Keratinocyte (primary cell): Measurements from ENCODE around the gene ADGRV1. TPM values are rescaled to one million over a fixed set of nuclear protein-coding genes. Genes with fewer than 3 reads are reported as not detected.

Experiments
- DNase-seq: peaks from one replicate; pipeline ENCODE4 v3.0.0-alpha.2; 2011; ENCODE audit warnings: low read depth, missing footprints, low spot score
- FAIRE-seq: peaks from 2 replicates; lab custom pipeline; 2011; peaks lifted over from hg19 to GRCh38; lab: Jason Lieb, UNC
- H2AFZ ChIP-seq: 2 replicates; pipeline ENCODE4 v1.6.0; 2012; ENCODE audit warnings: low read length, control low read depth, inconsistent platforms; ENCODE audit not compliant: control insufficient read depth
- H3K27ac ChIP-seq: 2 replicates; pipeline ENCODE4 v1.5.1; 2011; ENCODE audit warnings: low read length; ENCODE audit not compliant: control insufficient read depth, insufficient read depth
- H3K27me3 ChIP-seq: 3 replicates; pipeline ENCODE4 v1.6.0; 2011; ENCODE audit warnings: low read length; ENCODE audit not compliant: control insufficient read depth, insufficient read depth; ENCODE audit errors: extremely low read depth
- H3K36me3 ChIP-seq, 2 experiments: 2 replicates in 1 of 2; 3 replicates in 1 of 2; pipeline ENCODE4 v1.5.1; 2011; ENCODE audit warnings: low read length in 2 of 2, mild to moderate bottlenecking in 1 of 2; ENCODE audit not compliant: control insufficient read depth in 2 of 2, insufficient read depth in 2 of 2; ENCODE audit errors: extremely low read depth in 1 of 2
- H3K4me1 ChIP-seq: 3 replicates; pipeline ENCODE4 v1.5.1; 2011; ENCODE audit warnings: low read length; ENCODE audit not compliant: control insufficient read depth, insufficient read depth; ENCODE audit errors: extremely low read depth
- H3K4me2 ChIP-seq: 3 replicates; pipeline ENCODE4 v1.6.0; 2011; ENCODE audit warnings: low read depth, low read length; ENCODE audit not compliant: control insufficient read depth, insufficient read depth; ENCODE audit errors: extremely low read depth
- H3K4me3 ChIP-seq, 3 experiments: fragments of 200-600 bp in 1 of 3; sonication (generic) in 1 of 3; 2 replicates in 2 of 3; 3 replicates in 1 of 3; pipeline ENCODE4 v1.5.1; 2011 to 2016; ENCODE audit warnings: low read length in 3 of 3, mild to moderate bottlenecking in 3 of 3, control low read depth in 2 of 3, inconsistent platforms in 1 of 3, low read depth in 1 of 3, mixed read lengths in 1 of 3, mixed run types in 1 of 3, moderate library complexity in 1 of 3; ENCODE audit not compliant: control insufficient read depth in 2 of 3, insufficient read depth in 2 of 3; ENCODE audit errors: extremely low read depth in 1 of 3
- H3K79me2 ChIP-seq: 2 replicates; pipeline ENCODE4 v1.6.0; 2012; ENCODE audit warnings: low read length; ENCODE audit not compliant: control insufficient read depth, insufficient read depth
- H3K9ac ChIP-seq: 3 replicates; pipeline ENCODE4 v1.6.0; 2011; ENCODE audit warnings: low read length; ENCODE audit not compliant: control insufficient read depth, insufficient read depth; ENCODE audit errors: extremely low read depth
- H3K9me1 ChIP-seq: 3 replicates; pipeline ENCODE4 v1.6.0; 2011; ENCODE audit warnings: low read length; ENCODE audit not compliant: control insufficient read depth, insufficient read depth; ENCODE audit errors: extremely low read depth
- H3K9me3 ChIP-seq: 2 replicates; pipeline ENCODE4 v1.5.1; 2012; ENCODE audit warnings: low read depth, low read length; ENCODE audit not compliant: control insufficient read depth
- H4K20me1 ChIP-seq: 3 replicates; pipeline ENCODE4 v1.6.0; 2011; ENCODE audit warnings: low read length; ENCODE audit not compliant: control insufficient read depth, insufficient read depth; ENCODE audit errors: extremely low read depth
- EZH2 ChIP-seq: IDR thresholded peaks from one replicate; pipeline ENCODE4 v1.6.1; 2012; ENCODE audit warnings: inconsistent platforms, mild to moderate bottlenecking, low read length, moderate library complexity
- dilution Hi-C: fragments of 300-500 bp; cut with MboI; formaldehyde crosslinking; loops from one replicate; pipeline ENCODE4 v1.7.0; 2020; ENCODE audit warnings: low sequenced_read_pairs; ENCODE audit not compliant: extremely low pct_ligation_motif_present
- polyA plus RNA-seq, 5 experiments: library from polyadenylated mRNA; depleted of rRNA in 3 of 5; stranded (reverse) in 3 of 5; stranded (forward) in 1 of 5; unstranded in 1 of 5; fragments of >200 nt; gene quantifications; 1 replicate in 1 of 5; 2 replicates in 3 of 5; 3 replicates in 1 of 5; pipeline versions ENCODE4 v1.2.1 to v1.2.3, GENCODE V29; 2011 to 2012; ENCODE audit warnings: missing spikeins in 2 of 5, low read depth in 1 of 5, low replicate concordance in 1 of 5
- TF ChIP-seq, protein P1 (sequence below), 3 experiments: IDR thresholded peaks in 1 of 3; conservative IDR thresholded peaks in 1 of 3; optimal IDR thresholded peaks in 1 of 3; 2 replicates in 2 of 3; 3 replicates in 1 of 3; pipeline versions ENCODE3 to v1.5.1; 2011; ENCODE audit warnings: low read length in 3 of 3, mild to moderate bottlenecking in 3 of 3, moderate library complexity in 2 of 3, control low read depth in 1 of 3, inconsistent platforms in 1 of 3; ENCODE audit not compliant: insufficient read depth in 2 of 3; ENCODE audit errors: extremely low read depth in 1 of 3

Gene ADGRV1
- polyA plus RNA-seq, 1 donor (not counting 4 experiments of a cell fraction or from before 2014, with no cell fraction given) = 0.05 TPM

DNA sequence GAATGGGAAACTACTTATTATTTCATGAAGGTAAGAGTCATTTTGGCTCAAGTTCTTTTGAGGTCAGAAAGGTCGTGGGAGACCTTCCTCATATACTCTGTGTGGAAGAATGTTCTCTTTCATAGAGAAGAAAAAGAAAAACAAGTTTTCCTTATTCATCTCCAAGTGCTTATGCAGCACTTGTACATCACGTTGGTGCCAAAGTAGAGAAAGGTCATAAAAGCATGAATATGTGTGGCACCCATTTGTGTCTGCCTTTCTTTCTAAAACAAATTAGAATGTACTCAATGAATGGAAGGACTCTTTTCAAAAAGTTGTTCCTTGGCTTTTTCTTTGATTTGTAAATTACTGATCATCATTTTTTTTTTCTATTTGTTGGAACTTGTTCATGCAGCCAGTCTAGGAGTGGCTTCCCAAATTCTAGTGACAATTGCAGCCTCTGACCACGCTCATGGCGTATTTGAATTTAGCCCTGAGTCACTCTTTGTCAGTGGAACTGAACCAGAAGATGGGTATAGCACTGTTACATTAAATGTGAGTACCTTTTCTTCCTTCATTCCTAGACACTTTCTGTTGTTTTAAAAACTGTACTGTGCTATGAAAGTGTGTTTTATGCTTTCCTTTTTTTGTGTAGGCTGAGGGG, 122.4 kb downstream of the ADGRV1 start:
- dilution Hi-C loops = no loop called here
- no peak overlapping the region for H3K9ac ChIP-seq
- no peak for DNase-seq

DNA sequence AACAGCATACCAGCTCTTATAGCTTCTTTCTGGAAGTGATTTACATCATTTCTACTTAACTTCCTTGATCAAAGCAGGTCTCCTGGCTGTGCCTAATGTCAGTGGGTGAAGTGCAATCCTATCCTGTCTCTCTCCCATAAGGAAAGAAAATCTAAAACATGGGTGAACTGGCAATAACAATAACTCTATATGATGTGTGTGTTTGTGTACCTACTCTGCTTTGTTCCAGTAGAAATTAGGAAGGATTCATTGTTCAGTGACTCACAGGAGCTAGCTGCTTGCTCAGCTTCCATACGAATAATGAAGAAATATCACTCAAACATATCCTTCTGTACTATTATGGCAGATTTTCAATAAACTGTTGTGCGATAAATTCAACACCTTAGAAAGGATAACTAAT, 123.7 kb downstream of the ADGRV1 start:
- no peaks in the 10 kb centered on the region for H3K36me3 ChIP-seq
- no peaks in the 10 kb centered on the region for H3K79me2 ChIP-seq
- H3K9ac ChIP-seq = no peak overlapping the region
- H3K27me3 ChIP-seq = no peaks in the 10 kb centered on the region
- no peak overlapping the region for H3K27ac ChIP-seq
- no peaks in the 10 kb centered on the region for H3K9me3 ChIP-seq
- H3K4me2 ChIP-seq = no peak overlapping the region
- dilution Hi-C loops = no loop called here
- H3K4me3 ChIP-seq = no peak overlapping the region
- no peaks in the 10 kb centered on the region for H4K20me1 ChIP-seq
- no peak for DNase-seq
- no peak overlapping the region for H2AFZ ChIP-seq
- FAIRE-seq = no peak
- no peaks in the 10 kb centered on the region for H3K4me1 ChIP-seq
- H3K9me1 ChIP-seq = no peaks in the 10 kb centered on the region
- TF ChIP-seq EZH2 = no peak
- TF ChIP-seq, protein P1, sequence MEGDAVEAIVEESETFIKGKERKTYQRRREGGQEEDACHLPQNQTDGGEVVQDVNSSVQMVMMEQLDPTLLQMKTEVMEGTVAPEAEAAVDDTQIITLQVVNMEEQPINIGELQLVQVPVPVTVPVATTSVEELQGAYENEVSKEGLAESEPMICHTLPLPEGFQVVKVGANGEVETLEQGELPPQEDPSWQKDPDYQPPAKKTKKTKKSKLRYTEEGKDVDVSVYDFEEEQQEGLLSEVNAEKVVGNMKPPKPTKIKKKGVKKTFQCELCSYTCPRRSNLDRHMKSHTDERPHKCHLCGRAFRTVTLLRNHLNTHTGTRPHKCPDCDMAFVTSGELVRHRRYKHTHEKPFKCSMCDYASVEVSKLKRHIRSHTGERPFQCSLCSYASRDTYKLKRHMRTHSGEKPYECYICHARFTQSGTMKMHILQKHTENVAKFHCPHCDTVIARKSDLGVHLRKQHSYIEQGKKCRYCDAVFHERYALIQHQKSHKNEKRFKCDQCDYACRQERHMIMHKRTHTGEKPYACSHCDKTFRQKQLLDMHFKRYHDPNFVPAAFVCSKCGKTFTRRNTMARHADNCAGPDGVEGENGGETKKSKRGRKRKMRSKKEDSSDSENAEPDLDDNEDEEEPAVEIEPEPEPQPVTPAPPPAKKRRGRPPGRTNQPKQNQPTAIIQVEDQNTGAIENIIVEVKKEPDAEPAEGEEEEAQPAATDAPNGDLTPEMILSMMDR (optimal IDR thresholded peaks at IDR 0.05 in 1 of 3, IDR thresholded peaks at IDR 0.05 in 1 of 3, conservative IDR thresholded peaks at IDR 0.05 in 1 of 3; ENCODE audit: extremely low read depth in 1 of 3, insufficient read depth in 2 of 3, low read length in 3 of 3) = no peak

More for the DNA sequence above, 122.4 kb downstream of the ADGRV1 start:
- no peaks in the 10 kb centered on the region for H3K4me1 ChIP-seq
- no peaks in the 10 kb centered on the region for H3K27me3 ChIP-seq
- TF ChIP-seq EZH2 = no peak
- TF ChIP-seq, protein P1 (optimal IDR thresholded peaks at IDR 0.05 in 1 of 3, IDR thresholded peaks at IDR 0.05 in 1 of 3, conservative IDR thresholded peaks at IDR 0.05 in 1 of 3; ENCODE audit: extremely low read depth in 1 of 3, insufficient read depth in 2 of 3, low read length in 3 of 3) = no peak
- H3K79me2 ChIP-seq = no peaks in the 10 kb centered on the region
- H3K4me2 ChIP-seq = no peak overlapping the region
- H3K36me3 ChIP-seq = no peaks in the 10 kb centered on the region
- H3K9me3 ChIP-seq = no peaks in the 10 kb centered on the region
- H3K4me3 ChIP-seq = no peak overlapping the region
- no peaks in the 10 kb centered on the region for H4K20me1 ChIP-seq
- FAIRE-seq = no peak
- no peaks in the 10 kb centered on the region for H3K9me1 ChIP-seq
- H3K27ac ChIP-seq = no peak overlapping the region
- no peak overlapping the region for H2AFZ ChIP-seq
